SHP77 (cell line): ENCODE results near the gene COL17A1.

ENCODE experiments used
- DNase-seq, 2 experiments: peaks; one replicate each; lab custom pipeline; 2025; lab: John Stamatoyannopoulos, UW

Gene COL17A1

GRCh38 chr10:103985726-103986125 is 100.0 kb downstream of the COL17A1 start:
- DNase-seq, result no peak

- DNase-seq, result no peak
Measured at GRCh38 chr10:103983367-103983911, 102.2 kb downstream of the COL17A1 start.

- DNase-seq, result no peak
Measured at GRCh38 chr10:103982639-103983038, 103.0 kb downstream of the COL17A1 start.
